ENCODE measurements around the gene LCN2.

LCN2 gene

DNA sequence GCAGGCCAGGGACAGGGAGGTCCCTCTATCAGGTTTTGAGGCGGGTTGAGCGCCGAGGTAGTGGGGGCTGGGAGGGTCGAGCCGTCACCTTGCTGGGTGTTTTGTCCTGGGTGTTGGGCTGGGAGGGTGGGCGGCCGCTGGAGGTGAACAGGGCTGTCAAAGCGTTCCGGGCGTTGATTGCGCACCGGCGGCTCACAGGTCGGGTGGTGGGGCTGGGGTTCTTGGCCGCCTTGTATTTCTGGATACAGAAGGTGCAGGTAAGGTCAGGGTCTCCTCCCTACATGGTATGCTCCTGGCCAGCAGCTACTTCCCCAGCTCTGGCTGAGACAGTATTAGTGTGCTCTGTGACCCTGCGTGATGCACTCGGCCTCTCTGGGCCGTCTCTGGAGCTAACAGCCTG is 16.9 kb downstream of the LCN2 start:
- Mint-ChIP-seq H3K4me3 (no peak overlapping the region), H3K27me3 (ENCODE audit: low read depth, poor library complexity) (no peaks in the 10 kb centered on the region), H3K9me3 (no peaks in the 10 kb centered on the region), H3K27ac (no peak overlapping the region), H3K4me1 (peaks cover 24% of the 10 kb centered on the region), H3K36me3 (ENCODE audit: low read depth) (peaks cover 65% of the 10 kb centered on the region)
- TF ChIP-seq, protein P1, sequence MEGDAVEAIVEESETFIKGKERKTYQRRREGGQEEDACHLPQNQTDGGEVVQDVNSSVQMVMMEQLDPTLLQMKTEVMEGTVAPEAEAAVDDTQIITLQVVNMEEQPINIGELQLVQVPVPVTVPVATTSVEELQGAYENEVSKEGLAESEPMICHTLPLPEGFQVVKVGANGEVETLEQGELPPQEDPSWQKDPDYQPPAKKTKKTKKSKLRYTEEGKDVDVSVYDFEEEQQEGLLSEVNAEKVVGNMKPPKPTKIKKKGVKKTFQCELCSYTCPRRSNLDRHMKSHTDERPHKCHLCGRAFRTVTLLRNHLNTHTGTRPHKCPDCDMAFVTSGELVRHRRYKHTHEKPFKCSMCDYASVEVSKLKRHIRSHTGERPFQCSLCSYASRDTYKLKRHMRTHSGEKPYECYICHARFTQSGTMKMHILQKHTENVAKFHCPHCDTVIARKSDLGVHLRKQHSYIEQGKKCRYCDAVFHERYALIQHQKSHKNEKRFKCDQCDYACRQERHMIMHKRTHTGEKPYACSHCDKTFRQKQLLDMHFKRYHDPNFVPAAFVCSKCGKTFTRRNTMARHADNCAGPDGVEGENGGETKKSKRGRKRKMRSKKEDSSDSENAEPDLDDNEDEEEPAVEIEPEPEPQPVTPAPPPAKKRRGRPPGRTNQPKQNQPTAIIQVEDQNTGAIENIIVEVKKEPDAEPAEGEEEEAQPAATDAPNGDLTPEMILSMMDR (IDR thresholded peaks at IDR 0.05), result no peak
- DNase-seq, result no peak

DNA sequence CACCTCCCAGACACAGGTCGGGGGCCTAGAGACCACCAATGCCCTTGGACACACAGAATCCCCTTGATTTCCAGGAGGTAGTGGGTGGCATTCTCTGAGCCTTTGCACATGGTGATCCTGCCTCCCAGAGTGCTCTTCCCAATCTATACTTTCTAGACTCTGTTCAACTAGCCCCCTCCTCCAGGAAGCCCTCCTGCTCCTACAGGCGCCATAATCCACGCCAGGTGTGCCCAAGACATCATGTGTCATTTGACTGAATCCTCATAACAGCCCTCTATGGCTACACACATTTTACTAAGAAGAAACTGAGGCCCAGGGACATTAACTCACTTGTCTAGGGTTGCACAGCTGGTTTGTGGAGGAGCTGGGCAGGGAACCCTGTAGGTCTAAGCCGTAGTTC is 18.0 kb downstream of the LCN2 start:
- Mint-ChIP-seq H3K4me3 (no peak overlapping the region), H3K27me3 (ENCODE audit: low read depth, poor library complexity) (no peaks in the 10 kb centered on the region), H3K36me3 (ENCODE audit: low read depth) (peaks cover 69% of the 10 kb centered on the region), H3K9me3 (no peaks in the 10 kb centered on the region), H3K4me1 (peaks cover 22% of the 10 kb centered on the region), H3K27ac (peak overlapping the region; percentile 84)
- TF ChIP-seq, protein P1 (IDR thresholded peaks at IDR 0.05), result no peak
- no peak for DNase-seq

DNA sequence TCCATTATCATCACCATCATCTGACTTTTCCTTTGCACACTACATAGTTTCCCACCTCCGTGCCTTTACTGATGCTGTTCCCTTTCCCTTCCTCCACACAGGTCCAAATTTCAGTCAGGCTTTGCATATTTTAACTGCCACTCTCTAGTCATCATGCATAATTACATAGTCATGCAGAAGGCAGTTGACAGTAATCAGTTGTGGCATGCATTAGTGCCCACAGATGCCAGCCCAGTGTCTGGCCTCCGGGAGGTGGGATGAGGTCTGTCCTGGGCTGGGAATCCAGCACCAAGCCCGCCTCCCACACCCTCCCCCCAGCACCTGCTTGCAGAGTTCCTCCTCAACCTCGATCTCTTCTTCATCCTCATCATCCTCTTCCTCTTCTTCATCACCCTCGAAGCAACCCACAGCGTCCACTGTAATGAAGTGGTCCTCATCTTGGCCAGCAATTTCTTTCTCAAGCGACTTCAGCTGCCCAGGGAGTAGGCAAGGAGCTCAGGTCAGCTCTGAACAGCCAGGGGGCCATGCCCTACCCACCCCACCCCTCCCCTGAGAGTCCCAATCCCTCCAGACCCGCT is 19.6 kb downstream of the LCN2 start:
- Mint-ChIP-seq H3K4me3 (no peak overlapping the region), H3K27ac (peak overlapping the region; percentile 37), H3K36me3 (ENCODE audit: low read depth) (peaks cover 65% of the 10 kb centered on the region), H3K9me3 (no peaks in the 10 kb centered on the region), H3K27me3 (ENCODE audit: low read depth, poor library complexity) (no peaks in the 10 kb centered on the region), H3K4me1 (peaks cover 22% of the 10 kb centered on the region)
- TF ChIP-seq, protein P1 (IDR thresholded peaks at IDR 0.05), result no peak
- DNase-seq, result no peak

DNA sequence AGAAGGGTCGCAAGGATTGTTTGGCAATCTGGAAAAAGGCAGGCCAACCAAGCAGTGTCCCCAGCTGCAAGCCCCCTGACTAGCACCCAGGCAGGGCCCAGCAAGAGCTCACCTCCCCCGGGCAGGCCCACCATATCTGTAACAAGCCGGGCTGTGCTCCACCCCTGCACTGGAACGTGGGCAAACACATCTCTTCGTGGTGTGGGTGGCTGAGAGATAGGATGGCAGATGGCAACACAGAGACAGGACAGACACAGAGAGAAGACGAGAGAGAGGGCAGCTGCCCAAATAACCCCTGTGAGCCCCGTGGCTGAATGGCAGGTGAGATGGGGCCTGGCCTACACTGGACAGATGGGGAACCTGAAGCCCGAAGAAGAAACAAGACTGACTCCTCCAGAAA is 20.2 kb downstream of the LCN2 start:
- no peak overlapping the region for H3K4me3 Mint-ChIP-seq
- TF ChIP-seq, protein P1 (IDR thresholded peaks at IDR 0.05), result no peak

DNA sequence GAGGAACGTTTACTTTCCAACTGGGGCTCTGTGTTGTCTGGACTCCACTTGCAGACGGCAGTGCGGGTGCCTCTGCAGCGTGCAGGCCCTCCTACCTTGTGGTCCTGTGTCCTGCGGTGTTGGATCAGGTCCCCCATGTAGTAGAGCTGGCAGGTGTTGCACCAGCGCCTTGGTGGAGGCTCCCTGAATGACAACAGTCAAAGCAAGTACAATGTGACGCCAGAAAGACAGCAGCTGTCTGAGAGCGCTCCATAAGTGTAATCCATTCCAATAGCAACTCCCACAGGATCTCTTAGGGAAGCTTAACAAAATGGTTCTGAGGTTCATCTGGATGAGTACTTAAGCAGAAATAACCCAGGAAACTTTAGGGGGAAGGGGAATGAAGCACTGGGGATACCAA is 20.7 kb downstream of the LCN2 start:
- Mint-ChIP-seq H3K9me3 (no peaks in the 10 kb centered on the region), H3K4me3 (no peak overlapping the region), H3K27me3 (ENCODE audit: low read depth, poor library complexity) (no peaks in the 10 kb centered on the region)

More for the DNA sequence above, 20.2 kb downstream of the LCN2 start:
- H3K9me3 Mint-ChIP-seq, result no peaks in the 10 kb centered on the region
- H3K36me3 Mint-ChIP-seq (ENCODE audit: low read depth), result peaks cover 60% of the 10 kb centered on the region
- H3K27ac Mint-ChIP-seq, result peak overlapping the region; percentile 82
- H3K27me3 Mint-ChIP-seq (ENCODE audit: low read depth, poor library complexity), result no peaks in the 10 kb centered on the region
- no peak for DNase-seq
- peaks cover 22% of the 10 kb centered on the region for H3K4me1 Mint-ChIP-seq

DNA sequence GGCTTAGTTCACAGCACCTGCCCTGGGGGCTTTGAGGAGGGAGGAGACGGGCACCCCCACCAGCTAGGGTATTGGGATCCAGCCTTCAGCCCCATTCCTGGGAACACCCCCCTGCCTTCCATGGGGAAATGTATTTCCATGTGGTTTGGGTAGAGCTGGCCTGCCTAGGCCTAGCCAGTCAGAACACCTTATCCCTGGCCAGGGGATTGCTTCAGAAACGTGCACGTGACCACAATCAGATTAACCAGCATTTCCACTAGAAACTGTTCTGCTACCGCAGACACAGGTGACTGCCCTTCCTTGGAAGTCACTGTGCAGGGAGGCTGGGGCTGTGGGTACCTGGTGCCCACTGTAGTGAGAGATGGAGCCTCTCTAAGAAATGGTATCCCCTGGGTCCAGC is 24.8 kb downstream of the LCN2 start:
- peaks cover 3% of the 10 kb centered on the region for H3K9me3 Mint-ChIP-seq
- no peak overlapping the region for H3K27ac Mint-ChIP-seq
- TF ChIP-seq, protein P1 (IDR thresholded peaks at IDR 0.05), result no peak
- peaks cover 58% of the 10 kb centered on the region for H3K36me3 Mint-ChIP-seq (ENCODE audit: low read depth)
- DNase-seq, result no peak
- H3K4me1 Mint-ChIP-seq, result peaks cover 18% of the 10 kb centered on the region
- no peaks in the 10 kb centered on the region for H3K27me3 Mint-ChIP-seq (ENCODE audit: low read depth, poor library complexity)
- H3K4me3 Mint-ChIP-seq, result no peak overlapping the region

More for the DNA sequence above, 20.7 kb downstream of the LCN2 start:
- Mint-ChIP-seq H3K4me1 (peaks cover 22% of the 10 kb centered on the region), H3K36me3 (ENCODE audit: low read depth) (peaks cover 60% of the 10 kb centered on the region), H3K27ac (peak overlapping the region; percentile 82)
- no peak for DNase-seq
- TF ChIP-seq, protein P1 (IDR thresholded peaks at IDR 0.05), result no peak

All from nephron progenitor cell (in vitro differentiated cells).